ENCODE results near the gene PNLIP. TPM values are rescaled to one million over a fixed set of nuclear protein-coding genes. Genes with fewer than 3 reads are reported as not detected.

Gene PNLIP
- total and polyA plus RNA-seq, 9 of the 15 experiments (the other 6 are each of a cell fraction or from before 2014, with no cell fraction given): 0.69 TPM; not detected in 8

GRCh38 chr10:116599991-116600390, 54.3 kb downstream of the PNLIP start:
- H3K4me1 ChIP-seq (replicated peaks in 1 of 2; ENCODE audit: control insufficient read depth in 2 of 2, insufficient read depth in 2 of 2, low read length in 2 of 2): no peaks in the 10 kb centered on the region
- H3K27me3 ChIP-seq (ENCODE audit: control insufficient read depth in 2 of 2, insufficient read depth in 2 of 2, low read length in 2 of 2): no peaks in the 10 kb centered on the region
- DNase-seq (ENCODE audit: extremely low read depth in 1 of 4, low spot score in 3 of 4) (no peak), ATAC-seq (no peak), FAIRE-seq (no peak)
- no peak overlapping the region for H2AFZ ChIP-seq (ENCODE audit: low read depth, low read length)
- POLR2A ChIA-PET: no interaction called here
- H3K4me3 ChIP-seq: no peak overlapping the region
- BruUV-seq (replicated peaks): no TSS peak
- no peak for TF ChIP-seq THAP12 (CRISPR knock-in tag; IDR thresholded peaks at IDR 0.05)
- TF ChIP-seq ZNF274 (IDR thresholded peaks at IDR 0.05; ENCODE audit: borderline replicate concordance, low read depth, low read length): no peak
- no peak for TF ChIP-seq FOXP1 (CRISPR knock-in tag; IDR thresholded peaks at IDR 0.05)
- TF ChIP-seq GABPB2 (CRISPR knock-in tag; conservative IDR thresholded peaks at IDR 0.05): no peak
- no peak for TF ChIP-seq SFPQ (IDR thresholded peaks at IDR 0.05; ENCODE audit: low read depth, low read length)
- TF ChIP-seq TEAD2 (tag; IDR thresholded peaks at IDR 0.05): no peak
- TF ChIP-seq MCM7 (IDR thresholded peaks at IDR 0.05): no peak
- TF ChIP-seq TCF15 (CRISPR knock-in tag; IDR thresholded peaks at IDR 0.05): no peak
- no peak for TF ChIP-seq CEBPZ (IDR thresholded peaks at IDR 0.05; ENCODE audit: borderline replicate concordance, low read depth, low read length)
- H3K36me3 ChIP-seq (ENCODE audit: control insufficient read depth, insufficient read depth, low read length): no peaks in the 10 kb centered on the region
- H3K9ac ChIP-seq (ENCODE audit: insufficient read depth in 1 of 2, low read depth in 2 of 2, low read length in 2 of 2): no peak overlapping the region
- in situ Hi-C loops (cut with MboI): no loop called here
- H4K20me1 ChIP-seq (replicated peaks; ENCODE audit: control insufficient read depth, insufficient read depth, low read length): no peaks in the 10 kb centered on the region
- no peaks in the 10 kb centered on the region for H3K9me3 ChIP-seq (replicated peaks; ENCODE audit: control insufficient read depth, insufficient read depth, low read depth, low read length)
- CTCF ChIA-PET (ENCODE audit: low intra/inter-chr PET ratio): no interaction called here
- no peaks in the 10 kb centered on the region for H3K79me2 ChIP-seq (ENCODE audit: control insufficient read depth, insufficient read depth, low read length)
- H3K9me1 ChIP-seq (ENCODE audit: control insufficient read depth, insufficient read depth, low read length): no peaks in the 10 kb centered on the region
- H3K27ac ChIP-seq (ENCODE audit: extremely low read depth, low read depth, low read length): no peak overlapping the region
- intact Hi-C loops (cut with micrococcal nuclease): no loop called here
- H3K4me2 ChIP-seq (ENCODE audit: insufficient read depth, low read length): no peak overlapping the region
- WGBS (ENCODE audit: insufficient coverage, low coverage, missing lambda C conversion rate): 0% methylated on average over 5 of the region's 5 CpGs
